HG03565 (cell line): Measurements from ENCODE around the gene BET1L.
"Not testable (repeated sequence)": the region's sequence is repeated elsewhere in the genome, so short reads cannot be mapped to it uniquely, and the experiment has no call there.

Source experiments
- ATAC-seq: cut with Tn5 transposase; IDR thresholded peaks from one replicate; pipeline ENCODE4 v1.9.1; 2021; ENCODE audit warnings: mild to moderate bottlenecking, moderate library complexity; ENCODE audit not compliant: unreplicated experiment

Gene BET1L

GRCh38 chr11:230431-230830, 23.2 kb upstream of the BET1L start:
- ATAC-seq = no peak

GRCh38 chr11:227824-228379, 20.7 kb upstream of the BET1L start:
- no peak for ATAC-seq

GRCh38 chr11:225734-226453, 18.7 kb upstream of the BET1L start:
- ATAC-seq = no peak

- no peak for ATAC-seq
Measured at GRCh38 chr11:224424-224823, 17.2 kb upstream of the BET1L start.

GRCh38 chr11:223884-224283, 16.7 kb upstream of the BET1L start:
- no peak for ATAC-seq

GRCh38 chr11:223026-223789, 16.0 kb upstream of the BET1L start:
- no peak for ATAC-seq

- no peak for ATAC-seq
Measured at GRCh38 chr11:221998-222789, 15.0 kb upstream of the BET1L start.

GRCh38 chr11:221539-221938, 14.3 kb upstream of the BET1L start:
- no peak for ATAC-seq

- not testable (repeated sequence) for ATAC-seq
Measured at GRCh38 chr11:220641-221215, 13.5 kb upstream of the BET1L start.

- no peak for ATAC-seq
Measured at GRCh38 chr11:218815-219593, 11.8 kb upstream of the BET1L start.

- ATAC-seq = no peak
Measured at GRCh38 chr11:217704-218103, 10.5 kb upstream of the BET1L start.

GRCh38 chr11:216081-216974, 9.1 kb upstream of the BET1L start:
- no peak for ATAC-seq

GRCh38 chr11:215581-216037, 8.4 kb upstream of the BET1L start:
- no peak for ATAC-seq

- no peak for ATAC-seq
Measured at GRCh38 chr11:214083-214482, 6.9 kb upstream of the BET1L start.

- no peak for ATAC-seq
Measured at GRCh38 chr11:213111-213510, 5.9 kb upstream of the BET1L start.

GRCh38 chr11:212150-213100, 5.2 kb upstream of the BET1L start:
- ATAC-seq = no peak

- no peak for ATAC-seq
Measured at GRCh38 chr11:211741-212140, 4.5 kb upstream of the BET1L start.

- no peak for ATAC-seq
Measured at GRCh38 chr11:211295-211694, 4.1 kb upstream of the BET1L start.
